T-helper 2 cell treated with Interferon-gamma antibody and Interleukin-4, amounts not matched to agents 100 ng/mL and 5 ng/mL, for 36 hours (primary cell): ENCODE data around the gene FGB. TPM values are rescaled to one million over a fixed set of nuclear protein-coding genes. Genes with fewer than 3 reads are reported as not detected.

ENCODE experiments used
- intact Hi-C: fragments of 100-400 bp; cut with micrococcal nuclease; formaldehyde crosslinking; loops from one replicate; pipeline ENCODE4 v1.15.1; 2023
- total RNA-seq: library from RNA; stranded (reverse); gene quantifications from 2 replicates; pipeline ENCODE4 v1.2.3, GENCODE V29; 2022

Gene FGB
- total RNA-seq, 1 donor from 2014 or later = not detected

GRCh38 chr4:154564311-154564710 lies 1.5 kb downstream of the FGB start:
- intact Hi-C loops = no loop called here

GRCh38 chr4:154565704-154566103 lies 2.9 kb downstream of the FGB start:
- intact Hi-C loops = no loop called here

- intact Hi-C loops = no loop called here
These were observed 3.9 kb downstream of the FGB start for GRCh38 chr4:154566639-154567204.

GRCh38 chr4:154569028-154569427 lies 6.2 kb downstream of the FGB start:
- intact Hi-C loops = no loop called here

GRCh38 chr4:154569584-154569983 lies 6.8 kb downstream of the FGB start:
- intact Hi-C loops = no loop called here

GRCh38 chr4:154573190-154573870 lies 10.5 kb downstream of the FGB start:
- intact Hi-C loops = no loop called here

- intact Hi-C loops = no loop called here
These were observed 11.5 kb downstream of the FGB start for GRCh38 chr4:154574311-154574710.

GRCh38 chr4:154577324-154577723 lies 14.5 kb downstream of the FGB start:
- intact Hi-C loops = no loop called here

GRCh38 chr4:154578919-154579318 lies 16.1 kb downstream of the FGB start:
- intact Hi-C loops = no loop called here

- intact Hi-C loops = no loop called here
These were observed 17.1 kb downstream of the FGB start for GRCh38 chr4:154579927-154580326.

GRCh38 chr4:154582723-154583122 lies 19.9 kb downstream of the FGB start:
- intact Hi-C loops = no loop called here

GRCh38 chr4:154583230-154583629 lies 20.4 kb downstream of the FGB start:
- intact Hi-C loops = no loop called here

GRCh38 chr4:154583677-154584076 lies 20.9 kb downstream of the FGB start:
- intact Hi-C loops = no loop called here

- intact Hi-C loops = no loop called here
These were observed 21.4 kb downstream of the FGB start for GRCh38 chr4:154584259-154584658.

- intact Hi-C loops = no loop called here
These were observed 22.7 kb downstream of the FGB start for GRCh38 chr4:154585369-154586018.

- intact Hi-C loops = no loop called here
These were observed 23.7 kb downstream of the FGB start for GRCh38 chr4:154586296-154587033.

GRCh38 chr4:154588198-154588597 lies 25.4 kb downstream of the FGB start:
- intact Hi-C loops = no loop called here

- intact Hi-C loops = no loop called here
These were observed 26.7 kb downstream of the FGB start for GRCh38 chr4:154589296-154590197.

- intact Hi-C loops = no loop called here
These were observed 27.7 kb downstream of the FGB start, which contains the start of gene FGA for GRCh38 chr4:154590329-154591006. Gene FGA, minus strand, starts transcription at chr4:154590742. Its CDS starts 55 bp downstream, at chr4:154590687.

- intact Hi-C loops = no loop called here
These were observed 29.1 kb downstream of the FGB start for GRCh38 chr4:154591890-154592289.
